Head of caudate nucleus (tissue), 42 donors: ENCODE measurements around the gene IP6K2.
"Not testable (repeated sequence)": the region's sequence is repeated elsewhere in the genome, so short reads cannot be mapped to it uniquely, and the experiment has no call there.

Experiments
- DNase-seq, 42 donors: peaks; one replicate each; pipeline versions ENCODE4 v3.0.0 to v3.0.0-alpha.2; 2020 to 2021; ENCODE audit warnings: mixed read lengths in 7 of 42
- intact Hi-C: fragments of 100-400 bp; cut with DNase I; formaldehyde crosslinking; loops from one replicate; pipeline ENCODE4 v1.15.0; 2022

Gene IP6K2, protein sequence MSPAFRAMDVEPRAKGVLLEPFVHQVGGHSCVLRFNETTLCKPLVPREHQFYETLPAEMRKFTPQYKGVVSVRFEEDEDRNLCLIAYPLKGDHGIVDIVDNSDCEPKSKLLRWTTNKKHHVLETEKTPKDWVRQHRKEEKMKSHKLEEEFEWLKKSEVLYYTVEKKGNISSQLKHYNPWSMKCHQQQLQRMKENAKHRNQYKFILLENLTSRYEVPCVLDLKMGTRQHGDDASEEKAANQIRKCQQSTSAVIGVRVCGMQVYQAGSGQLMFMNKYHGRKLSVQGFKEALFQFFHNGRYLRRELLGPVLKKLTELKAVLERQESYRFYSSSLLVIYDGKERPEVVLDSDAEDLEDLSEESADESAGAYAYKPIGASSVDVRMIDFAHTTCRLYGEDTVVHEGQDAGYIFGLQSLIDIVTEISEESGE

DNA sequence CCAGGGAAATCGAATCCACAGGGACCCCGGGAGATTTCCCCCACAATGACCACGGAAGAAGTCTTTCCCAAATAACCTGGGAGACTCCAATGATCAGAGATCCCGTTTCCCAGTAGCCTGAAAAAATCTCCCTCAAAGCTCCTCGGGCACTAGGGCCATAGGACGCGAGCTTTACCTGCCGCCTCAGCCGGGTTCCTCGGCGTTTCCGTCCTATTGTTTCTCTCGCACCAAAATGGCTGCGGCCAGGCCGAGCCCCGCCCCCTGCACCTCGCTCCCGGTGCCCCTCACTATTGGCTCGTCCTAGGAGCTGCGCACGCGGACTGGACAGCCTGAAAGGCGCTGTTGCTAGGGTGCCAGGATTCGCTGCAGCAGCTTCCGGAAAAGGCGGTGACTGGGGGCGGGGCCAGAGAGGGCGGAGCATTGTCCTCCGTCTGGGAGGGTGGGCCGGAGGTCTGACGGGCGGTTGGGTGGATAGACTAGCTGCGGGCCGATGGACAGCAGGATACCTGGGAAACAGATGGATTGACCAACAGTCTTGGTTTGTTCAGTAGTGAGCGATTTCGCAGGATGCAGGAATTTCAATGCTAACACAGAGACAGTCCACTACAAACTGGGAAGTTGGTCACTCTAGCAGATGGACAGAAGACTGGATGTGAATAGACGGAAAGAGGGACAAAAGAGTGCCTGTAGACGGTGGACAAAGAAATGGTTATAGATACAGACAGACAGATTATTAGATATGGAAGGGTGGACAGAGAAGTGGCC is at the start of gene IP6K2:
IP6K2 (minus strand) TSS at position 240 of the 765 bp plus-strand sequence. CDS start 21,930 bp downstream, outside the sequence.
- intact Hi-C loops = no loop called here
- peak; percentile 97 to 100 (median 99) for DNase-seq

DNA sequence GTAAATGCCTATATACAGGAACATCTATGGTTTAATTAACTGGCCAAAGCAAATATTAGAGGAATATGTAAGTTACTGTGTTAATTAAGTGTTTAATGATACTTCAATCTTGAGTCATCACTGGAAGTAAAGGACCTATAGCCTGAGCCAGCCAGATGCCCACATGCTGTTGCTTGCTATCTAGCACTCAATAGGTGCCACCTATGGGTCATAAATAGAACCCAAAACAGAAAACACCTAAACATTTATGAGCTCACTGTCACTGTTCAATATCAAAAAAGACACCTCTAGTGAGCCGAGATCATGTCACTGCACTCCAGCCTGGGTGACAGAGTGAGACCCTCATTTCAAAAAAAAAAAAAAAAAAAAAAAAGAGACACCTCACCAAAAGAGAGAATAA is 48.4 kb upstream of the IP6K2 start:
- peak in 8 of 42 donors; percentile 12 to 62 (median 32) for DNase-seq
- intact Hi-C loops = no loop called here

DNA sequence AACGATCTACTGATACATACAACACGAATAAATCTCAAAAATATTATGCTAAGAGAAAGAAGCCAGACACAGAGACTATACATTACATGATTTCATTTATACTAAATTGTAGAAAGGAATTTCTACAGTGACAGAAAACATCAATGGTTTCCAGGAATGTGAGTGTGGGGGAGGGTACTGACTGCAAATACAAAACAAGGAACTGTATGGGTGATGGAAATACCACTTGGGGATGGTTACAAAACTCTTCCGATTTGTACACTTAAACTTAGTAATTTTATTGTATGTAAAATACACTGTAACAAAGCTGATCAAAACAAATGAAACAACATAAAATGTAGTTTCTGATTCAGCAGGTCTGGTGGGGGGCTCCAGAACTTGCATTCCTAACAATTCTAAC is 45.8 kb upstream of the IP6K2 start:
- intact Hi-C loops = no loop called here
- peak in 1 of 42 donors; percentile 2 for DNase-seq

DNA sequence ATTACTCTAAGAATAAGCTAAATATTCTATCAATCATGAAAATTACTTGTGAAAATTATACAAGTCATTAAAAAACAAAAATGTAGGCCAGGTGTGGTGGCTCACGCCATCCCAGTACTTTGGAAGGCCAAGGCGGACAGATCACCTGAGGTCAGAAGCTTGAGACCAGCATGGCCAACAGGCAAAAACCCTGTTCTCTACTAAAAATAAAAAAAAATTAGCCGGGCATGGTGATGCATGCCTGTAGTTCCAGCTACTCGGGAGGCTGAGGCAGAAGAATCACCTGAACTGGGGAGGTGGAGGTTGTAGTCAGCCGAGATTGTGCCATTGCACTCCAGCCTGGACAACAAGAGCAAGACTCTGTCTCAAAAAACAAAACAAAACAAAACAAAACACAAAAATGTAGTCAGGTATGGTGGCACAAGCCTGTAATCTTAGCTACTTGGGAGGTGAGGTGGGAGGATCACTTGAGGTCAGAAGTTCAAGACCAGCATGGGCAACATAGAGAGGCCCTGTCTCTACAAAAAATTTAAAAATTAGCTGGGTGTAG is 43.0 kb upstream of the IP6K2 start:
- intact Hi-C loops, DNase-seq: not testable (repeated sequence)

DNA sequence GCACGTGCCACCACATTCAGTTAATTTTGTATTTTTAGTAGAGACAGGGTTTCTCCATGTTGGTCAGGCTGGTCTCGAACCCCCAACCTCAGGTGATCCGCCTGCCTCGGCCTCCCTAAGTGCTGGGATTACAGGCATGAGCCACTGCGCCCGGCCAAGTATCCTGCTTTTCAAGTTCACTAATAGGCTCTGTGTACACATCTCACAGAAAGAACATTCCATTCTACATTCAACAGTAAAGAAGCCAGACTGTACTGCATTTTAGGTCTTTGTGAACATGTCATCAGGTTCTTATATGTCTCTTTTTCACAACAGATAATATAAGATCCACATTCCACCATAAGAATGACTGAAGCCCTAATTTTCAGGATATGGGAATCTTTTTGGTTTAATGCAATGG is 42.5 kb upstream of the IP6K2 start:
- intact Hi-C loops, DNase-seq: not testable (repeated sequence)

DNA sequence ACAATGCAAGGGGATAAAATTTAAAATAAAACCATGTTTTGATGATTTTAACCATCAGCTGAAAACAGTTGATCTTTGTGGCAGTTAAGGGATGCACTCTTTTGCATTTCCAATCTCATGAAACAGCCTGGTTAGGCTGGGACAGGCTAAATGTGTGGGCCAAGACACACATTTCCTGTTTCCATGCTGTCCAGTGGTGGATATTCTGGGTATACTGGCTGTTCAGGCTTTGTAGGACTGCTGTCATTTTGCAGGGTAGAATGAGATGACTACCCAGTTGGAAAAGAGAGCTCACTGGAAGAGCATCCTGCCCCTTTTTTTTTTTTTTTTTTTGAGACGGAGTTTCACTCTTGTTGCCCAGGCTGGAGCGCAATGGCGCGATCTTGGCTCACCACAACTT is 42.0 kb upstream of the IP6K2 start:
- DNase-seq = no peak
- intact Hi-C loops = no loop called here

DNA sequence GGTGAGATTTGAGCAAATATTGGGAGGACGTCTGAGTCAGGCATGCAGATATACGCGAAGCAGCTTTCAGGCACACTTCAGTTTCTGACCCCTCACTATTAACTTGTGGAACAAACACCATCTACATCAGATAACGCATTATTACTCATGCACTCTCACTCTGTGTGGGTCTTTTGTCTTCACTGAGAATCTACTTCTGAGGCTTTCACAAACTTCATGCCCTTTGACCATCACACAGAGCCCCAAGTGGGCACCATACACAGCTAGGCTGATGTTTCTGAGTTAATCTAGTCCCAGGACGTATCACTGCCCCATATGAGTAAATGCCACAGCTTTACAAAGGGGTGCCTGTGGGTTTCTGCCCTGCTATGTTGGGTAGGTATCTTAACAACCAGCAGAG is 39.6 kb upstream of the IP6K2 start:
- intact Hi-C loops = no loop called here
- no peak for DNase-seq

DNA sequence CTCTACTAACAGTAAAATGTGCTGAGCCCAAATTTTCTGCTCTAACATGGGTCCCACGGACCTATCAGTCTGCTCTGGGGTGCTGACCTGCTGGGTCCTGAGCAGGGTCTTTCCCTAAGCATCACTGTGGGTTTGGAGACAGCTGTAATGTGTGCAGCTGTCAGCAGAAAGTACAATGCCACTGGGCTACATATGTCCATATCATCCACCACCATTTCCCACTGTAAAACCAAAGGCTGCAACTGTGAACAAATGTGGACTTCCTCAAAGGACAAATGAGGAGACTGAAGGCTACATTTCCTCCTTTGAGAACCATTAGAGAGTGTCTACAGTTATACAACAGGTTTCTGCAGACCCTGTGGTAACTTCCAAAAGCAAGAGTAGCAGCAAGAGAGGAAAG is 33.8 kb upstream of the IP6K2 start:
- intact Hi-C loops = no loop called here
- DNase-seq = no peak

DNA sequence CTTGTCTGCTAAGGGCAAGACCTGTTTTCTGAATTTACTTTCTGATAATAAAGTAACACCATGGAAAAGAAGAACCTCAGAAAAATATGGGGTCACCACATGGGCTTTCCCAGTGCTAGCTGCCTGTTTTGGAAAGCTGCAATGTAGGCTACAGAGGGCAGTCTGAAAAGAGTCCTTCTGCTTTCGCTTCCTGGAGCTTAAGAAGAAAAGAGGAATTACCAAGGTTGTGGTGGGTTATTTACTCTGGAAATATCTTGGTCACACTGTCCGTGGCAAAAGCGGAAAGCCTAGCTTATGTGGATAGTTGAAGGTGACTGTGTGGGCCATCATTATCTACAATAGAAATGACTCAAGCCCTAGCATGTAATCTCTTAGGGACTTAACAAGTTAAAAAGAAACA is 31.7 kb upstream of the IP6K2 start:
- intact Hi-C loops = no loop called here
- peak in 9 of 42 donors; percentile 9 to 39 (median 14) for DNase-seq

DNA sequence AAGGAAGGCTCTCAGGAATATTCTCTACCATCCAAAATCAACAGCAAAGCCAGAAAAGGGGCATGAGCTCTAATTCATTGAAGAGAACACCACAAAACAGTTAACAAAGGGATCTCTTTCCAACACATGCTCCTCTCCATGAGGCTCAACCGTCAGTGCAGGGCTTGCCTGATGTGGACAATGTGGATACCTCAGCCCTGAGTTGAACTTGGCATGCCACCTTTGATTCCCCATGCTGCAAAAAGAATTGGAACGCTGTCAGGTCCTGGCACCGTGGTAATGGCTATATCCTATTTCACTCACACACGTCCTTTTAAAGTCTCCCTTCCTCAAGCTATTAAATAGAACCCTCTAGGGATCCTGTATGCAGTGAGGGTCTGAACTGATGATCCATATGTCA is 30.7 kb upstream of the IP6K2 start:
- DNase-seq = peak in 10 of 42 donors; percentile 12 to 55 (median 28)
- intact Hi-C loops = no loop called here

DNA sequence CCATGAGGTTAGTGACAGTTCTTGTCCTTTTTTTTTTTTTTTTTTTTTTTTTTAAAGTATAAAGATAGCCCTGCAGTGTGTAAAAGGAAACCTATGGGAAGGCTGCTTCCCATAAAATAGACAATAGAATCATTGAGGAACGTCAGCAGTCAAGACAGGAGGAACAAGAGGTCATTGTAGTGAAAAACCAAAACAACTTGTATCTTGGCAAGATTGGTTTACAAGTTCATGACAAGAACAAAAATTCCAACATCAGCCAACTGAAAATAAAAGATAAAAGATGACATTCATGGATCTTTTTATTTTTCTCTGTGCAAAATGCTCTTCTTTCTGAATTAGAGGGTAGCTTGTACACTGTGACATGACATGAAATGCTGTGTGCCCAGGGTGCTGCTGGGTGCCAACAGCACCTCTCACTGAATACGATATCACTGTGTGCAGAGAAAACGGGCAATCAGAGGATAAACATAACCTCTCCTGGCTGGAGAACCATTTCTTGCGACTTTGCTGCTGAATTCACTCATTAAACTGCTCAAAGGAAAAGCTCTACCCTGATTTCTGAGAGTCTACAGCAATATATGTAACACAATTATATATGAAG is 30.1 kb upstream of the IP6K2 start:
- intact Hi-C loops = no loop called here

DNA sequence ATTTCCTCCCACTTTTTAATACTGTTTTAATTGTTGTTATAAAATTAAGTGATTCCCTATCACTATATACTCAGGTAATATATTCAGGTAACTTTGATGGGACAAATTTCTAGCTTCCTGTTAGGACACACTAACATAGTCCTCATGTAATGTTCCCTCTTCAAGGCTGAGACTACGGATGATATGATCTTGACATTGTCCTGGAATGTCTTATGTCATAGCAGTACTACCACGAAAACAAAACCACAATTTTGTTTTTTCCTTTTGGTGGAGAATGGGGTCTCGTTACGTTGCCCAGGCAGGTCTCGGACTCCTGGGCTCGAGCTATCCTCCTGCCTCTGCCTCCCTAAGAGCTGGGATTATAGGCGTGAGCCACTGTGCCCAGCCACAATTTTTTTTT is 26.8 kb upstream of the IP6K2 start:
- DNase-seq = no peak
- intact Hi-C loops = no loop called here

More for the DNA sequence above, 30.1 kb upstream of the IP6K2 start:
- DNase-seq = peak in 30 of 42 donors; percentile 13 to 77 (median 39)

DNA sequence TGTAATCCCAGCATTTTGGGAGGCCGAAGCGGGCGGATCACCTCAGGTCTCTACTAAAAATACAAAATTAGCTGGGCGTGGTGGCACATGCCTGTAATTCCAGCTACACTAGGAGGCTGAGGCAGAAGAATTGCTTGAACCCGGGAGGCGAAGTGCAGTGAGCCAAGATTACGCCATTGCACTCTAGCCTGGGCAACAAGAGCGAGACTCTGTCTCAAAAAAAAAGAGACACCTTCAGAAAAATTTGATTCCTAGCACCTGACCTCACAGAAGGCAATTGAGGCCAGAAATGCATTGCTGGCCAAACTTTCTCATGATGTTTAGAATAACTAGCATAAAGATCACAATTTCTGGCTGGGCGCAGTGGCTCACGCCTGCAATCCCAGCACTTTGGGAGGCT is 24.2 kb upstream of the IP6K2 start:
- DNase-seq, intact Hi-C loops: not testable (repeated sequence)

DNA sequence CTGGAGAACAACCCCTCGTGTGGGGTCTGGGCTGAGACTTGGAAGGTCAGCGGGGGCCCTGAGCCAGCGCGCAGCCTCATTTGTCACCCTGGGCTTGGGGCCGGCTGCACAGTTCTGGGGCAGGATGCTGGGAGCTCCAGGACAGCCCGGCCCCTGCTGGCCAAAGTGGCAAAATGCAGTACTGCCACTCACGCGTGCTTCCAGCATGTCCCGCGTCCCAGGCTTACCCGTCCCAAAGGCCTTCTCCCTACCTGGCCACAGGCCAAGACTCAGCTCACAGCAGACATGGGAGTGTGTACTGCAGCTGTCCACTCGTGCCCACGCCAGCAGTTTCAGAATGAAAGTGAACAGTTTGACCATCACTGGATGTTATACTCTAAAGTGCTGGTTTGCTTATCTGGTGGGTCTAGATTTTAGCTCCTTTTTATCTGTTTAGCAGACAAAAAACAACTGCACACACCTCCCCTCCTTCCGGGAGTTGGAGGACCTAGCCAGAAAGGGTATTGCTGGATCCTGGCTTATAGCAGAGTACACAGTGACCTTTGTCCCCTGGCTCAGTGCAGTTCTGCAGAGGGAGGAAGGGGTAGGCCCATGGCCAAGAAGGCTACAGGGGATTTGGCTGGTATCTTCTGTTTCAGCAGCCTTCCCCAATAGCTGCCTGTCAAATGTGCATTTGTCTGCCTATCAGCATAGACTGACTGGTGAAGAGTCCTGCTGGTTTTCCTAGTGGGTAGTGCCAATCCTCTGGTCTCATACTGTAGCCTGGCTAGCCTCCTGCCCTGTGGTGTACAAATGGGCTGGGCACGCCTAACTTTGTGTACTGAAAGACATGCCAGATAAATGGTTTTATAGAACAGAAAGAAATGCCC is 23.2 kb upstream of the IP6K2 start:
- peak; percentile 85 to 97 (median 94) for DNase-seq
- intact Hi-C loops = no loop called here

DNA sequence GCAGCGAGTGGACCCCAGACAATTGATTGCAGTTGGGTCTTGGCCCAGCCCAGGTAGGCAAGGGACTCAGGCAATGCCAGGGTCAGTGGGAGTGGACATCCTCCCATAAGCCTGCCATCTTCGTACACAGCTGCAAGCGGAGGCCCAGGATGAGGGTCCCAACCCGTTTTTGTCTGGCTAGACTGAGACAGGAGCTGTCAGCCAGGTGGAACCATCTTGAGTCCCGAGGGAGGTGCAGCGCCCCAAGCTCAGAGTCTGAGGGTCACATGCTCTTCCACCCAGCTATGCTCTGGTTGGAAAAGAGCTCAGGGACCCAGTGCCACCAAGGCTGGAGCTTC is 22.6 kb upstream of the IP6K2 start:
- DNase-seq = peak in 3 of 42 donors; percentile 5 to 12 (median 12)
- intact Hi-C loops = no loop called here

DNA sequence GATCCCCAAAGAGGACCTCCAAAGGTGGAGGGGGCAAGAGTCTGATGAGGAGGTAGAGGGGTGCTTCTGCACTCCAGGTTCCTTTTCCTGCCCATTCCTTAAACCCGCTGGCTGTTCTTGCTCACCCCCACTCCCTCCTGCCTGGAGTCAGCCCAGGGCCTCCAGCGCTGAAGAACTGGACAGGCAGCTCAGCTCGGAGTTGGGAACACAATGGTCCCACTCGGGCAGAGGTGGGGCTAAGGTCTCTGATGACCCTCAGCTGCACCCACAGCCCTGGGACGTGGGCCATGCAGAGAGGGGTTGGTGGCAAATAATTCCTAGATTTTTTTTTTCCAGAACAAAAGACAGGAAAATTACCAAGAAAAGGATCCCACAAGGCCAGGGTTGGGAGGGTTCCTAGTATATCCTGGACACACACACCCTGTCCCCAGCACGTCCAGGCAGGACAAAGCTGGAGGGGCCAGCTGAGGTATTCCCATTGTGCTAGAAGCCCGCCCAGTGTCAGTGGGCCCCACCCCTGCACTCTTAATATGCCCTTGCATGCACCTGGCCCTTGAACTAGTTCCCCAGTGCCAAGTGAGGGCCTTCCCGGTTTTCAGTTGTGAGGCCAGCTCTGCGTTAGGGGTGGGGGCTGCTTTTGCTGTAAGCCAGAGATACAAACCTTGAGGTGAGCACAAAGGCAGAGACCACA is 22.1 kb upstream of the IP6K2 start:
- intact Hi-C loops = no loop called here
- no peak for DNase-seq

DNA sequence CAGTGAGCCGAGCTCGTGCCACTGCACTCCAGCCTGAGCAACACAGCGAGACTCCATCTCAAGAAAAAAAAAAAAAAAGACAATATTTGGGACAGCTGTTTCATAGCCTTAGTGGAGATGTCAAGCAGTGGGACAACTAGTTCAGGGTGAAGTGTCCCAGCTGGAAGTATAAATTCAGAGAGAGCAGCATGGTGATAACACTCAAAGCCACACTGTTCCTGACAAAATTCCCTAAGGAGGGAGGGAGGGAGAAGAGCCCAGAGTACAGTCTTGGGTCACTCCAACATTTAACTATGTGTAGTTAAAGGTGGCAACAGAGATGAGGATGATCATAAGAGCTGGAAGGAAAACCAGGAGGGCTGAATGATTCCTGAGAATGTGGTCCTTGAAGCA is 21.1 kb upstream of the IP6K2 start:
- intact Hi-C loops = no loop called here

More for the DNA sequence above, 21.1 kb upstream of the IP6K2 start:
- no peak for DNase-seq
